Right atrium auricular region (tissue), 2 donors: ENCODE results near the gene ATF5. TPM values are rescaled to one million over a fixed set of nuclear protein-coding genes. Genes with fewer than 3 reads are reported as not detected.

Experiments used
- DNase-seq: peaks from one replicate; pipeline ENCODE4 v3.0.0-alpha.2; 2019; ENCODE audit warnings: low spot score
- H3K27ac ChIP-seq, 2 donors: fragments of 200-600 bp; sonication (generic); 1 replicate in 1 of 2; 2 replicates in 1 of 2; pipeline ENCODE4 v1.5.1; 2016 to 2019
- H3K27me3 ChIP-seq, 2 donors: fragments of 200-600 bp; sonication (generic); one replicate each; pipeline versions ENCODE4 v1.5.1 to v1.6.0; 2017 to 2019
- H3K36me3 ChIP-seq: fragments of 200-600 bp; sonication (generic); one replicate; pipeline ENCODE4 v1.5.1; 2016
- H3K4me1 ChIP-seq, 2 donors: fragments of 200-600 bp; sonication (generic); one replicate each; pipeline versions ENCODE4 v1.5.1 to v1.6.0; 2017 to 2019
- H3K4me3 ChIP-seq, 2 donors: fragments of 200-600 bp; sonication (generic); 1 replicate in 1 of 2; 2 replicates in 1 of 2; pipeline ENCODE4 v1.5.1; 2017 to 2019; ENCODE audit warnings: mild to moderate bottlenecking in 1 of 2, moderate library complexity in 1 of 2
- H3K9me3 ChIP-seq, 2 donors: fragments of 200-600 bp; sonication (generic); one replicate each; pipeline ENCODE4 v1.5.1; 2019
- total RNA-seq, 2 donors: library from RNA; depleted of rRNA; stranded (reverse); fragments of >200 nt; gene quantifications; one replicate each; pipeline ENCODE4 v1.1.0, GENCODE V29; 2016
- TF ChIP-seq, protein P1 (sequence below), 2 donors: fragments of 200-600 bp; sonication (generic); IDR thresholded peaks; one replicate each; pipeline ENCODE4 v1.5.1; 2019; ENCODE audit warnings: antibody characterized with exemption in 2 of 2

ATF5 gene
- total RNA-seq, 2 donors from 2014 or later = 3.8 to 5.9 TPM

DNA sequence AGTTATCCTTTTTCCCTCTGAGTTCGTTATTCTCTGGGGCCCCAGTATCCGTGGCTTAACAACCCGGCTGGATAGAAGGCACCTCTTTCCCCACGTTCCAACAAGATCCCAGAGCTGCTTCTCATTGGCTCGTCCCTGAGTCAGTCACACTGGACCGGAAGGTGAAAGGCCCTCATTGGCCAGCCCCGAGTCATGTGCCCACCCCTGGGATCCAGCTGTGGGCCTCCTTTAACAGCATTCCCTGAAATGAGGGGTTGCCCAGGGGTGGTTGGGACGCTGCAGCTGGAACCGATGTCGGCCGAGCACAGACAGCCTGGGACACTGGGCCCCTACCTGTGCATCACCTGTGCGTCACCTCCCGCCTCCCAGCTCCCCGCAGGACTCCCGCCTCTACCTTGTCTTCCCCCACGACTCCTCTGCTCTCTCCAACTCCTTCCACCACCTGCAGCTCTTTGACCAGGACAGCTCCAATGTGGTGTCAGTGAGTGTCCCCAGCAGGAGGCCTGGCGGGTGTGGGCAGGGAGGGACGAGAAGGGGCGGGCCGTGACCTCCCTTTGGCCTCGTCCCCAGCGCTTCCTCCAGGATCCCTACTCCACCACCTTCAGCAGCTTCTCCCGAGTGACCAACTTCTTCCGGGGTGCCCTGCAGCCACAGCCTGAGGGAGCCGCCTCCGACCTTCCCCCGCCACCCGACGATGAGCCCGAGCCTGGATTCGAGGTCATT lies 47.2 kb upstream of the ATF5 start:
- Histone ChIP-seq H3K9me3 (no peaks in the 10 kb centered on the region), H3K4me3 (no peak overlapping the region), H3K4me1 (peaks cover 0 to 14% of the 10 kb centered on the region in 2 donors), H3K27me3 (no peaks in the 10 kb centered on the region), H3K27ac (no peak overlapping the region), H3K36me3 (peaks cover 51% of the 10 kb centered on the region)
- DNase-seq = no peak
- TF ChIP-seq, protein P1, sequence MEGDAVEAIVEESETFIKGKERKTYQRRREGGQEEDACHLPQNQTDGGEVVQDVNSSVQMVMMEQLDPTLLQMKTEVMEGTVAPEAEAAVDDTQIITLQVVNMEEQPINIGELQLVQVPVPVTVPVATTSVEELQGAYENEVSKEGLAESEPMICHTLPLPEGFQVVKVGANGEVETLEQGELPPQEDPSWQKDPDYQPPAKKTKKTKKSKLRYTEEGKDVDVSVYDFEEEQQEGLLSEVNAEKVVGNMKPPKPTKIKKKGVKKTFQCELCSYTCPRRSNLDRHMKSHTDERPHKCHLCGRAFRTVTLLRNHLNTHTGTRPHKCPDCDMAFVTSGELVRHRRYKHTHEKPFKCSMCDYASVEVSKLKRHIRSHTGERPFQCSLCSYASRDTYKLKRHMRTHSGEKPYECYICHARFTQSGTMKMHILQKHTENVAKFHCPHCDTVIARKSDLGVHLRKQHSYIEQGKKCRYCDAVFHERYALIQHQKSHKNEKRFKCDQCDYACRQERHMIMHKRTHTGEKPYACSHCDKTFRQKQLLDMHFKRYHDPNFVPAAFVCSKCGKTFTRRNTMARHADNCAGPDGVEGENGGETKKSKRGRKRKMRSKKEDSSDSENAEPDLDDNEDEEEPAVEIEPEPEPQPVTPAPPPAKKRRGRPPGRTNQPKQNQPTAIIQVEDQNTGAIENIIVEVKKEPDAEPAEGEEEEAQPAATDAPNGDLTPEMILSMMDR (IDR thresholded peaks at IDR 0.05) = no peak

DNA sequence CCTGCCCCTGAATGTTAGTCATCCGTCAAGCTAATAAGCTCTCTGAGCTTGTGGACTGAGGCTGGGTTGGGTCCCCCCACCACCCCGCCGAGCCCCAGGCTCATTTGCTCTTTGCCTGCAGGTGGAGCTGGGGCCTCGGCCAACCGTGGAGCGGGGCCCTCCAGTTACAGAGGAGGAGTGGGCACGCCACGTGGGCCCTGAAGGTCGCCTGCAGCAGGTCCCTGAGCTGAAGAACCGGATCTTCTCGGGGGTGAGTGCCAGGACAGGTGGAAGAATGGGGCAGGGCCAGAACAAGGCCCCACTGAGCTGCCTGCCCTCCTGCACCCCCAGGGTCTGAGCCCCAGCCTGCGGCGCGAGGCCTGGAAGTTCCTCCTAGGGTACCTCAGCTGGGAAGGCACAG lies 46.4 kb upstream of the ATF5 start:
- TF ChIP-seq, protein P1 (IDR thresholded peaks at IDR 0.05) = no peak
- H3K27ac ChIP-seq = no peak overlapping the region
- H3K4me3 ChIP-seq = no peak overlapping the region
- H3K36me3 ChIP-seq = peaks cover 51% of the 10 kb centered on the region
- no peaks in the 10 kb centered on the region for H3K9me3 ChIP-seq
- DNase-seq = no peak
- no peaks in the 10 kb centered on the region for H3K27me3 ChIP-seq
- peaks cover 0 to 14% of the 10 kb centered on the region in 2 donors for H3K4me1 ChIP-seq

DNA sequence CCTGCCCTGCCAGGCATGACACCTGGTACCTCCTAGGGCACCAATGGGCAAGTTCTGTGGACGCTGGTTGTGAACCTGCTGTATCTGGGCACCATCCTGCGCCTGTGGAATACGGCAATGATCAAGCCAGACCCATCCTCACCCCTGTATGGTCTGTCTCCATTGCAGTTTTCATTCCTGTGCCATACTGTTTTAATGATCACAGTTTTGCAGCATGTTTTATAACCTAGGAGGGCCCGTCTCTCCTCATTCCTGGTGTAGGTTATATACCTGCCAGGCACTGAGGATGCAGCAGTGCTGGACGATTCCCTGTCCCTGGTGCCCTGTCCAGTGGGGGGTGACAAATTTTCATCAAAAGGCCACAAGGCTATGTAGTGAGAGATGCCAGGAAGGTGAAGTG lies 45.9 kb upstream of the ATF5 start:
- no peak for DNase-seq
- TF ChIP-seq, protein P1 (IDR thresholded peaks at IDR 0.05) = no peak
- H3K27ac ChIP-seq = no peak overlapping the region
- no peak overlapping the region for H3K4me3 ChIP-seq
- H3K9me3 ChIP-seq = no peaks in the 10 kb centered on the region
- H3K27me3 ChIP-seq = no peaks in the 10 kb centered on the region
- H3K36me3 ChIP-seq = peaks cover 51% of the 10 kb centered on the region
- peaks cover 0 to 12% of the 10 kb centered on the region in 2 donors for H3K4me1 ChIP-seq

DNA sequence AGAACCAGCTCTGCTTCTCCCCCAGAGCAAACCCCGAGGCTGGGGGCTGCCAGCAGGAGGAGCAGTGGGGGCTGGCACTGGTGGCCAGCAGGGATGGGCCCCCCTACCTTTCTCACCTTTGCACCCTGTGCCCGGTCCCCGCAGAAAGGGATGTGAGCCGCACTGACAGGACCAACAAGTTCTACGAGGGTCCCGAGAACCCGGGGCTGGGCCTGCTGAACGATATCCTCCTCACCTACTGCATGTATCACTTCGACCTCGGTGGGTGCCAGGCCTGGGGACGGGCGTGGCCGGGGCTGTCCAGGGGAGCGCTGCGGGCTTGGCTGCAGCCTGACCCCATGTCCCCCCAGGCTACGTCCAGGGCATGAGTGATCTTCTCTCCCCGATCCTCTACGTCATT lies 44.9 kb upstream of the ATF5 start:
- no peaks in the 10 kb centered on the region for H3K27me3 ChIP-seq
- H3K9me3 ChIP-seq = no peaks in the 10 kb centered on the region
- peaks cover 55% of the 10 kb centered on the region for H3K36me3 ChIP-seq
- H3K4me3 ChIP-seq = no peak overlapping the region
- H3K27ac ChIP-seq = no peak overlapping the region
- TF ChIP-seq, protein P1 (IDR thresholded peaks at IDR 0.05) = no peak
- DNase-seq = no peak
- peaks cover 0 to 2% of the 10 kb centered on the region in 2 donors for H3K4me1 ChIP-seq

DNA sequence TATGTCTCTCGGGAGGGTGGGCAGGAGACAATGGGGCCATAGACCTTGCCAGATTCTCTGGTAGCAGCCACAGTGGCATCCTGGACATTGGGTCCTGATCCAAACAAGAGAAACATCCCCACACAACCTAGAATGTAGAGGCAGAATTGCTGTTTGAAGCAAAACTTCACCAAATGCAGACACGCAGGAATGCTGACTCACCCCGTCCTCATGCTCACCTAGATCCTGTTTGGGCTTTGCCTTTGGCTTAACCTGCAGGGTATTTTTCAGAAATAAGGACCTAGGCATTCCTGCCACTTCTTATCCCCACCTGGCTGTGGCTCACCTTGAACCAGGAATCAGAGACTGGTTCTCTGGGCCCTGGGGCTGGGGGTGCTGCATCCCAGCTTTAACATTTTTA lies 44.2 kb upstream of the ATF5 start:
- Histone ChIP-seq H3K4me1 (peaks cover 0 to under 1% of the 10 kb centered on the region in 2 donors), H3K9me3 (no peaks in the 10 kb centered on the region), H3K4me3 (no peak overlapping the region), H3K36me3 (peaks cover 55% of the 10 kb centered on the region), H3K27ac (no peak overlapping the region), H3K27me3 (no peaks in the 10 kb centered on the region)
- TF ChIP-seq, protein P1 (IDR thresholded peaks at IDR 0.05) = no peak
- no peak for DNase-seq
